SH-SY5Y (cell line): ENCODE data around the gene MSLN.

Source experiments
- GATA2 ChIP-seq: IDR thresholded peaks from 2 replicates; pipeline ENCODE4 v1.6.1; 2011; ENCODE audit warnings: mild to moderate bottlenecking, low read depth, low read length
- GATA3 ChIP-seq: IDR thresholded peaks from 2 replicates; pipeline ENCODE4 v1.6.1; 2011; ENCODE audit warnings: low read depth, mild to moderate bottlenecking, low read length, moderate library complexity

- TF ChIP-seq GATA2, result no peak
- TF ChIP-seq GATA3, result no peak
Observed at GRCh38 chr16:735982-736453, 24.5 kb upstream of the MSLN start.
